ENCODE measurements around the gene ZGPAT. TPM values are rescaled to one million over a fixed set of nuclear protein-coding genes. Genes with fewer than 3 reads are reported as not detected.

Gene ZGPAT
- total and polyA plus RNA-seq, 9 of the 15 experiments (the other 6 are each of a cell fraction or from before 2014, with no cell fraction given) = 0.14 to 26.6 (median 7.4) TPM

- FAIRE-seq (peak; percentile 48), DNase-seq (ENCODE audit: extremely low read depth in 1 of 4, low spot score in 3 of 4) (no peak), ATAC-seq (no peak)
- BruUV-seq (replicated peaks) = no TSS peak
- CTCF ChIA-PET (ENCODE audit: low intra/inter-chr PET ratio) = no interaction called here
- H3K9me1 ChIP-seq (ENCODE audit: control insufficient read depth, insufficient read depth, low read length) = no peaks in the 10 kb centered on the region
- H2AFZ ChIP-seq (ENCODE audit: low read depth, low read length) = no peak overlapping the region
- no peak overlapping the region for H3K4me2 ChIP-seq (ENCODE audit: insufficient read depth, low read length)
- peaks cover 71% of the 10 kb centered on the region; the same call in 2 of the 3 replicates for H3K36me3 ChIP-seq (ENCODE audit: control insufficient read depth, insufficient read depth, low read length)
- in situ Hi-C loops (cut with MboI) (no loop called here), intact Hi-C loops (cut with micrococcal nuclease) (no loop called here)
- POLR2A ChIA-PET = no interaction called here
- peaks cover 26% of the 10 kb centered on the region for H3K79me2 ChIP-seq (ENCODE audit: control insufficient read depth, insufficient read depth, low read length)
- 87% methylated on average over 31 of the region's 38 CpGs for WGBS (ENCODE audit: insufficient coverage, low coverage, missing lambda C conversion rate)
- TF ChIP-seq SIN3B (IDR thresholded peaks at IDR 0.05; ENCODE audit: low read depth) (no peak), KDM1A (IDR thresholded peaks at IDR 0.05) (peak in 1 of 2 experiments; percentile 95; a peak in 2 of 4 replicates), OTX1 (CRISPR knock-in tag; IDR thresholded peaks at IDR 0.05) (0 out of 2 replicates have a peak, but pooled peaks have one; percentile 45), POLR2G (IDR thresholded peaks at IDR 0.05; ENCODE audit: low read depth, low read length) (peak; percentile 43), NCOA4 (IDR thresholded peaks at IDR 0.05; ENCODE audit: partially characterized antibody) (no peak), MAZ (CRISPR knock-in tag; conservative IDR thresholded peaks at IDR 0.05 in 1 of 2, IDR thresholded peaks at IDR 0.05 in 1 of 2) (no peak), STAT5A (IDR thresholded peaks at IDR 0.05; ENCODE audit: borderline replicate concordance, low read length) (peak; percentile 52; the same call in 1 of the 2 replicates), RFX7 (CRISPR knock-in tag; IDR thresholded peaks at IDR 0.05) (no peak), ZNF785 (CRISPR knock-in tag; IDR thresholded peaks at IDR 0.05) (no peak), SUPT5H (IDR thresholded peaks at IDR 0.05) (peak; percentile 47; the same call in 1 of the 2 replicates), POLR2A (conservative IDR thresholded peaks at IDR 0.05) (0 out of 2 replicates have a peak, but pooled peaks have one; percentile 20), THRB (CRISPR knock-in tag; conservative IDR thresholded peaks at IDR 0.05) (0 out of 2 replicates have a peak, but pooled peaks have one; percentile 37), ARHGAP35 (IDR thresholded peaks at IDR 0.05; ENCODE audit: partially characterized antibody) (peak; percentile 19), FOXM1 (IDR thresholded peaks at IDR 0.05; ENCODE audit: low read depth) (no peak), FOXM1 (CRISPR knock-in tag; IDR thresholded peaks at IDR 0.05; ENCODE audit: low read depth) (no peak), HBP1 (CRISPR knock-in tag; IDR thresholded peaks at IDR 0.05) (0 out of 2 replicates have a peak, but pooled peaks have one; percentile 15)
- TF ChIP-seq, protein P1, sequence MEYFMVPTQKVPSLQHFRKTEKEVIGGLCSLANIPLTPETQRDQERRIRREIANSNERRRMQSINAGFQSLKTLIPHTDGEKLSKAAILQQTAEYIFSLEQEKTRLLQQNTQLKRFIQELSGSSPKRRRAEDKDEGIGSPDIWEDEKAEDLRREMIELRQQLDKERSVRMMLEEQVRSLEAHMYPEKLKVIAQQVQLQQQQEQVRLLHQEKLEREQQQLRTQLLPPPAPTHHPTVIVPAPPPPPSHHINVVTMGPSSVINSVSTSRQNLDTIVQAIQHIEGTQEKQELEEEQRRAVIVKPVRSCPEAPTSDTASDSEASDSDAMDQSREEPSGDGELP (CRISPR knock-in tag; IDR thresholded peaks at IDR 0.05; ENCODE audit: borderline replicate concordance) = no peak
- 0 out of 2 replicates have a peak, but pooled peaks cover 5% of the 10 kb centered on the region for H4K20me1 ChIP-seq (replicated peaks; ENCODE audit: control insufficient read depth, insufficient read depth, low read length)
- no peak overlapping the region for H3K4me3 ChIP-seq
- H3K9me3 ChIP-seq (replicated peaks; ENCODE audit: control insufficient read depth, insufficient read depth, low read depth, low read length) = peaks cover 4% of the 10 kb centered on the region
- no peaks in the 10 kb centered on the region for H3K27me3 ChIP-seq (ENCODE audit: control insufficient read depth in 2 of 2, insufficient read depth in 2 of 2, low read length in 2 of 2)
- peaks cover 5 to 49% of the 10 kb centered on the region in 2 experiments; a peak in 4 of 5 replicates for H3K4me1 ChIP-seq (replicated peaks in 1 of 2; ENCODE audit: control insufficient read depth in 2 of 2, insufficient read depth in 2 of 2, low read length in 2 of 2)
- no peak overlapping the region; the same call in 2 of the 3 replicates for H3K27ac ChIP-seq (ENCODE audit: extremely low read depth, low read depth, low read length)
- no peak overlapping the region for H3K9ac ChIP-seq (ENCODE audit: insufficient read depth in 1 of 2, low read depth in 2 of 2, low read length in 2 of 2)
These were observed 24.6 kb downstream of the ZGPAT start for GRCh38 chr20:63732118-63733095.
